ENCODE results near the gene CASS4. TPM values are rescaled to one million over a fixed set of nuclear protein-coding genes. Genes with fewer than 3 reads are reported as not detected.

Gene CASS4
- total and polyA plus RNA-seq, 9 of the 15 experiments (the other 6 are each of a cell fraction or from before 2014, with no cell fraction given): 8.1 to 53.8 (median 26.7) TPM

GRCh38 chr20:56395166-56395565, 16.9 kb upstream of the CASS4 start (continued):
- no peak for TF ChIP-seq ESRRA (IDR thresholded peaks at IDR 0.05; ENCODE audit: borderline replicate concordance, low read depth)
- TF ChIP-seq TBL1XR1 (IDR thresholded peaks at IDR 0.05; ENCODE audit: low read length in 2 of 2): no peak
- no peak for TF ChIP-seq HSF4 (CRISPR knock-in tag; IDR thresholded peaks at IDR 0.05; ENCODE audit: borderline replicate concordance)
- no peak for TF ChIP-seq ZNF507 (tag; conservative IDR thresholded peaks at IDR 0.05)
- no peak for TF ChIP-seq KLF1 (tag; IDR thresholded peaks at IDR 0.05)
- TF ChIP-seq PKNOX1 (IDR thresholded peaks at IDR 0.05): no peak
- no peak for TF ChIP-seq MTA1 (IDR thresholded peaks at IDR 0.05; ENCODE audit: borderline replicate concordance)
- no peak for TF ChIP-seq TFAP4 (CRISPR knock-in tag; IDR thresholded peaks at IDR 0.05; ENCODE audit: borderline replicate concordance)
- TF ChIP-seq NR2C1 (IDR thresholded peaks at IDR 0.05): no peak
- no peak for TF ChIP-seq NR2C1 (tag; IDR thresholded peaks at IDR 0.05)
- TF ChIP-seq RFX5 (IDR thresholded peaks at IDR 0.05; ENCODE audit: low read depth, low read length): no peak
